ENCODE results near the gene DOK6.
"Not testable (repeated sequence)": the region's sequence is repeated elsewhere in the genome, so short reads cannot be mapped to it uniquely, and the experiment has no call there.

Gene DOK6

GRCh38 chr18:69820538-69820937, 419.9 kb downstream of the DOK6 start:
- no peak for DNase-seq

GRCh38 chr18:69830189-69830588, 429.5 kb downstream of the DOK6 start:
- DNase-seq: no peak

DNA sequence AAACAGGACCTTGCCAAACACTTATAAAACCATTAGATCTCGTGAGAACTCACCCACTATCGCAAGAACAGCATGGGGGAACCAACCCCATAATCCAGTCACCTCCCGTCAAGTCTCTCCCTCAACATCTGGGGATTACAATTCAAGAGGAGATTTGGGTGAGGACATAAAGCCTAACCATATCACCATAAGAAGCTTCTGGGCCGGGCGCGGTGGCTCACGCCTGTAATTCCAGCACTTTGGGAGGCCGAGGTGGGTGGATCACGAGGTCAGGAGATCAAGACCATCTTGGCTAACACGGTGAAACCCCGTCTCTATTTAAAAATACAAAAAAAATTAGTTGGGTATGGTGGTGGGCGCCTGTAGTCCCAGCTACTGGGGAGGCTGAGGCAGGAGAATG, 434.3 kb downstream of the DOK6 start:
- DNase-seq: not testable (repeated sequence)

DNA sequence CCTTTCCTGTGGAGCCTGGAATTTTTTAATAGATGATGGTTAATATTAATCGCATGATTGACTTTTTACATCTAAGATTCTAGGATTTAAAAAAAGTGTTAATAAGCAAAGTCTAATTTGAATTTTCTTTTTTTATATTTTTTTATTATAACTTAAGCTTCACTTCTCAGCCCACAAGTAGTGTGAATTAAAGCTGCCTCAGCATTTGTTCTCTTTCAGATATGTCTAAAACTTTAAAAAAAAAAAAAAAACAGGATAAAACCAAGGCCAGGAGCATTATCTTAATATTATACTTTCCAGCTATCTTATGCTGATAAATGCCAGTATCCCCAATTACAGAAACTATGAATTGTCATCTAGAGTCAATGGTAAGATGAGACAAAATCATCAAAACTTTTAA, 437.3 kb downstream of the DOK6 start:
- DNase-seq: no peak

GRCh38 chr18:69838620-69839411, 438.1 kb downstream of the DOK6 start:
- DNase-seq: peak; percentile 42

- DNase-seq: no peak
Observed at GRCh38 chr18:69839497-69839896, 438.8 kb downstream of the DOK6 start.

DNA sequence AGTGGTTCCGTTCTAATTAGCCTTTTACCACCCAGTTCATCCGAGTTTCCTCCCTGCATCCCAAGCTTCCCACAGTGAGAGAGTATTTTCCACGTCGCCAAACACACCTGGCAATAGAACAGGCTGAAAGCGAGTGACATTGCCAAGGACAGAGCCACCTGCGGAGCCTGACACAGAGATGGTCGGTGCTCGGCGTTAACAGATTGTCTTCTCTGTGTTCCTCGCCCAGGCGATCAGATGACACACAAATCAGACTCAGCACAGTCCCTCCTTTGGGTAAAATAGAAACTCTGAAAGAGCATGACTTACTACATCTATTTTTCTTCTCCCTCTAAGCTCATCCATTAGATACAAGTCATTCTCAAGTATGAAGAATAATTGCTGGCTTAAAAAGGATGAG, 439.3 kb downstream of the DOK6 start:
- DNase-seq: no peak

- DNase-seq: no peak
Observed at GRCh38 chr18:69840445-69840844, 439.8 kb downstream of the DOK6 start.

GRCh38 chr18:69841117-69841516, 440.4 kb downstream of the DOK6 start:
- DNase-seq: no peak

GRCh38 chr18:69843015-69843414, 442.3 kb downstream of the DOK6 start:
- DNase-seq: no peak

GRCh38 chr18:69844656-69845055, 444.0 kb downstream of the DOK6 start:
- DNase-seq: no peak

DNA sequence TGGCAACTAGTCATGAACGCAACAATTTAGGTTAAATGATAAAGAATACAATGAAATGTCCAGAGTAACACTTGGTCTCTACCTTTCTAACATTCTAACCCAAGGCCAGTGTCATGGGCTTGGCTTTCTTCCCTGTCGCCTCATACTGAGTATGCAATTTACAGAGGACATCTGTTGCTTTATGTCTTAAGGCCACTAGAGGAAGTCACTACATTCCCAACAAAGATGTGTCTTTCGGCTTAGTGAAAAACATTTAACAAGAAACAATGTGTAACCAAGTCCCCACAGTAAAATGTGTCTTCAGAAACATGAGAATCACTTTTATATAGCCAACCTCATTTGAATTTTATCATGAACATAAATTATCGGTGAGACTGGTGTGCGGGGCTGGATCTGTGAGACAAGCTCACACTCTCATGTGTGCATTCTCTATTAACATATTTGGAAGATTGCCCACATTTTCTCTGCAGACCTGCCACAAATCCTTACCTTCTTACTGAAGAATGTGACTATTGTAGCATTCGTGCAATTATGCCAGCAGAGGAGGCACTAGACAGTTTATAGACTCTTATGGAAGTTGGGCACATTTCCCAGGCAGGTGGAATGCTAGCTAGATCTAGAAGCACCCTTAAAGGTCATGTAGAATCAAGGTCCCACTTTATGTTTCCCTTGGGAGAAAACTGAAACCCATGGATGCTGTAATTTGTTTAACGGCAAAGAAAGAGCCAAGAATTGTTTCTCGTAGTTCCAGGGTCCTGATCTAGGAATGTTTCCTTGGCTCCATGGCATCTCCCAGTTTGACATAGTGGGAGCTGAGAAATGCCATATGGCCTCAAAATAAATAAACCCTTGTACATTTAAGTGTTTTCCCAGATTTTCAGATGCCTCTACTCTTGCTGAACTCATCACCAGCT, 445.2 kb downstream of the DOK6 start:
- no peak for DNase-seq

- no peak for DNase-seq
Observed at GRCh38 chr18:69853051-69853450, 452.4 kb downstream of the DOK6 start.

GRCh38 chr18:69854455-69854854, 453.8 kb downstream of the DOK6 start:
- DNase-seq: no peak

DNA sequence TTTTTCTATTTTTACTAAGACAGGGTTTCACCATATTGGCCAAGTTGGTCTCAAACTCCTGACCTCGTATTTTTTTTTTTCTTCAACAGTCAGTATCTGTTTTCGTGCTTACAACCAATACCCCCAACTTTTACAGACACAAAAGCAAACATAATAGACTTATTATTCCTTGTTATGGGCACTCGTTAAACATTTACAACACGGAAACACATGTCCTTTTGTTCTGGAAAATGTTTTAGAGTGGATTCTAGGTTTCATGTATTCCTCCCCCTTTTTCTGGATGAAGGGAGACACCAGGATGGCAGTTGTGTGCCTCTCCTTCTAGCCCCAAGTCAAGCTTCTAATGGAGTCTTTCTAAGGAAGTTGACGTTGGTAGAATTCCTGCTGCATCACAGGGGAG, 458.2 kb downstream of the DOK6 start:
- no peak for DNase-seq

- DNase-seq: peak; percentile 11
Observed at GRCh38 chr18:69864802-69865201, 464.1 kb downstream of the DOK6 start.

DNA sequence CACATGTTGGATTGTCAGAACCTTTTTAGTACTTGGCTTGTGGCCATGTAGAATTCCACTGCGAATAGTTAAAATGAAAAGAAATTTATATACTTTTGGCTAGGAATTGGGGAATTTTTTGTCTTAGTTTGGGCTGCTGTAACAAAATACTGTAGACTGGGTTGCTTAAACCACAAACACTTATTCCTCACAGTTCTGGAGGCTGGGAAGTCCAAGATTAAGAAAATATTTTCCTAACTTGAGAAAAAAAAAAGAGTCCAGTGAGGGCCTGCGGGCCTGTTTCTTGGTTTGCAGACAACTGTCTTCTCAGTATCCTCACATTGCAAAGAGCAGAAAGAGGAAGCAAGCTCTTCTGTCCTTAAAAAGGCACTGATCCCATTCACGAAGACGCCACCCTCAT, 465.1 kb downstream of the DOK6 start:
- no peak for DNase-seq

DNA sequence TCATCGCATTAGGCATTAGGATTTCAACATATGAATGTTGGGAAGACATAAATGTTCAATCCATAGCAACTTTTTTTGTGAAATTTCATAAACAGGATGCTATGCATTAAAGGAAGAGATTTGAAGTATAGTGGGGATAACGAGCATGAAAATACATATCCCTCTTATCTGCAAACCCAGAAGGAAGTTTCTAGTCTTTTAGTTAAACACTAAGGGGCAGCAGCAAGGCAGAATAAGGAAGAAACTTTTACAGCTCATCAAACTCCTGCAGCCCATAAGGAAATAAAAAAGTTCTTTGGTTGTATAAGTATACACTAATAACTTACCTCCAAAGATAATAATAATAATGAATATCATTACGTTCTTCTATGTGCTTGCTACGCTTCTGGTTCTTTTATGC, 465.5 kb downstream of the DOK6 start:
- no peak for DNase-seq

DNA sequence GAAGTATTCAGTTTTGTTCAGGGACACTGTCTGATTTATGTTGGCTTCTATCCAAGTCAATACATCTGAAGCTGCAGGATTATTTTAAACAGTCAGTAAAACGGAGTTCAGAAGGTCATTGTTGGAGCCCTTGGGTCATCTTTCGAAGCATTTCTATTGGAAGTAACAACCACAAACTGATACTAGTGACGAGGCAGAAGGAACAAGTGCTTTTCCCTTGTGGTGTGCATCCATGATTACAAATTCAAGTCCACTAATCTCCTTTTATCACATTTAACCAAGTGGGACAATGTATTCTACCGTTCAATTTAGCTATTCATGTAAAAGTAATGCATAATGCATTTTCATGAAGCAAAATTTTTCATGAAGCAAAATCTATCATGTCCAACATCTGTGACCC, 470.0 kb downstream of the DOK6 start:
- no peak for DNase-seq

- DNase-seq: no peak
Observed at GRCh38 chr18:69871363-69871762, 470.7 kb downstream of the DOK6 start.

- no peak for DNase-seq
Observed at GRCh38 chr18:69872661-69873060, 472.0 kb downstream of the DOK6 start.

GRCh38 chr18:69874058-69874457, 473.4 kb downstream of the DOK6 start:
- DNase-seq: no peak

DNA sequence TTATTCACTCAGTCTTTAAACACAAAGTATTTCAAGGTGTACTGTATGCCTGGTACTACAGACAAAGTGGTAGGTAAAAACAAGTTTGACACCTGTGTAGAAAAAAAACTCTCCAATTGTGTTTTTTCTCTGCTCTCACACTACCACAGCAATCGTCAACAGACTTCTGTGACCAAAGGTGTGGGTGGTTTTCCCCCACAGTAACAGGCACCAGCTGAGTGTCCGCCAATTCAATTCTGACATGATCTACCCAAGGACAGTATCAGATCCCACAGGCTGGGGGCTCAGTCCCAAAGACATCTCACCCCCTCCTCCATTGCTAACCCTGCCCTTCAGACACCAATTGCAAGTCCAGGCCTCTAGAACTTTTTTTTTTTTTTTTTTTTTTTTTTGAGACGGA, 475.8 kb downstream of the DOK6 start:
- no peak for DNase-seq

Measured in stimulated activated CD4-positive, alpha-beta T cell treated with anti-CD3 and anti-CD28 coated beads, Interleukin-1b, Interleukin-23, amount 100 ng/mL, for 48 hours (primary cell).